ENCODE measurements around the gene RPS19BP1. TPM values are rescaled to one million over a fixed set of nuclear protein-coding genes. Genes with fewer than 3 reads are reported as not detected.
A peak's percentile ranks its signal among the peaks of the same experiment; 100 is the strongest.

The RPS19BP1 gene
- total and polyA plus RNA-seq, 11 donors, result 33.2 to 220 (median 52.1) TPM

GRCh38 chr22:39497429-39497828 is 35.1 kb downstream of the RPS19BP1 start:
- intact Hi-C loops (cut with DNase I), result loop anchor here in 2 of 10 donors (2.0 kb wide), 2 partner anchors 17 to 31 kb away; no protein-coding TSS in a partner anchor
- H3K36me3 ChIP-seq, result no peaks in the 10 kb centered on the region
- no peak overlapping the region for H3K4me3 ChIP-seq
- no peak overlapping the region for H3K27ac ChIP-seq
- ATAC-seq (no peak), DNase-seq (no peak)
- no peak for TF ChIP-seq POLR2A (IDR thresholded peaks at IDR 0.05)
- TF ChIP-seq CTCF (IDR thresholded peaks at IDR 0.05), result no peak
- WGBS, 4 donors, result 84 to 89% (median 87%) methylated on average over 8 of the region's 8 CpGs
- no peaks in the 10 kb centered on the region for H3K27me3 ChIP-seq
- H3K9me3 ChIP-seq, result no peaks in the 10 kb centered on the region
- peaks cover 5 to 66% (median 33%) of the 10 kb centered on the region in 12 donors for H3K4me1 ChIP-seq

- 37 to 43% (median 39%) methylated on average over 12 to 13 of the region's 13 CpGs for WGBS, 4 donors
- intact Hi-C loops (cut with DNase I), result loop anchor here in 2 of 10 donors (2.0 kb wide), 2 partner anchors 19 to 33 kb away; no protein-coding TSS in a partner anchor
- ATAC-seq (peak in 3 of 4 donors; percentile 72 to 77 (median 74)), DNase-seq (peak; percentile 77 to 88 (median 82))
- Histone ChIP-seq H3K4me3 (no peak overlapping the region), H3K27ac (peak overlapping the region in 6 of 12 donors; percentile 21 to 47 (median 28)), H3K36me3 (no peaks in the 10 kb centered on the region), H3K27me3 (no peaks in the 10 kb centered on the region), H3K4me1 (peaks cover 5 to 59% (median 26%) of the 10 kb centered on the region in 12 donors), H3K9me3 (no peaks in the 10 kb centered on the region)
- TF ChIP-seq CTCF (IDR thresholded peaks at IDR 0.05) (peak; percentile 66 to 88 (median 78)), POLR2A (IDR thresholded peaks at IDR 0.05) (no peak)
Observed at GRCh38 chr22:39496131-39496838, 36.3 kb downstream of the RPS19BP1 start.

GRCh38 chr22:39494471-39495120 is 38.0 kb downstream of the RPS19BP1 start:
- no peak for DNase-seq
- 76 to 82% (median 79%) methylated on average over 10 of the region's 10 CpGs for WGBS, 4 donors
- TF ChIP-seq POLR2A (IDR thresholded peaks at IDR 0.05), result no peak
- no peak for TF ChIP-seq CTCF (IDR thresholded peaks at IDR 0.05)
- Histone ChIP-seq H3K4me3 (no peak overlapping the region), H3K4me1 (peaks cover 0 to 52% (median 20%) of the 10 kb centered on the region in 12 donors), H3K36me3 (no peaks in the 10 kb centered on the region), H3K9me3 (no peaks in the 10 kb centered on the region), H3K27ac (peak overlapping the region in 1 of 12 donors; percentile 21), H3K27me3 (no peaks in the 10 kb centered on the region)
- intact Hi-C loops (cut with DNase I), result loop anchor here in 7 of 10 donors (2.0 to 5.0 kb wide), 2 partner anchors 33 to 34 kb away; no protein-coding TSS in a partner anchor
- no peak for ATAC-seq

- H3K27me3 ChIP-seq, result no peaks in the 10 kb centered on the region
- no peaks in the 10 kb centered on the region for H3K9me3 ChIP-seq
- intact Hi-C loops (cut with DNase I), result loop anchor here in 7 of 10 donors (2.0 to 5.0 kb wide), 2 partner anchors 34 to 35 kb away; no protein-coding TSS in a partner anchor
- no peak overlapping the region for H3K4me3 ChIP-seq
- ATAC-seq (no peak), DNase-seq (no peak)
- H3K4me1 ChIP-seq, result peaks cover 0 to 57% (median 17%) of the 10 kb centered on the region in 12 donors
- peaks cover 0 to under 1% (median 0%) of the 10 kb centered on the region in 9 donors for H3K36me3 ChIP-seq
- H3K27ac ChIP-seq, result no peak overlapping the region
- 47 to 75% (median 68%) methylated on average over 4 of the region's 4 CpGs for WGBS, 4 donors
- TF ChIP-seq POLR2A (IDR thresholded peaks at IDR 0.05) (no peak), CTCF (IDR thresholded peaks at IDR 0.05) (no peak)
Observed at GRCh38 chr22:39493759-39494158, 38.8 kb downstream of the RPS19BP1 start.

Measured in heart left ventricle (tissue), 16 donors.